ENCODE results near the gene TES.

The TES gene

DNA sequence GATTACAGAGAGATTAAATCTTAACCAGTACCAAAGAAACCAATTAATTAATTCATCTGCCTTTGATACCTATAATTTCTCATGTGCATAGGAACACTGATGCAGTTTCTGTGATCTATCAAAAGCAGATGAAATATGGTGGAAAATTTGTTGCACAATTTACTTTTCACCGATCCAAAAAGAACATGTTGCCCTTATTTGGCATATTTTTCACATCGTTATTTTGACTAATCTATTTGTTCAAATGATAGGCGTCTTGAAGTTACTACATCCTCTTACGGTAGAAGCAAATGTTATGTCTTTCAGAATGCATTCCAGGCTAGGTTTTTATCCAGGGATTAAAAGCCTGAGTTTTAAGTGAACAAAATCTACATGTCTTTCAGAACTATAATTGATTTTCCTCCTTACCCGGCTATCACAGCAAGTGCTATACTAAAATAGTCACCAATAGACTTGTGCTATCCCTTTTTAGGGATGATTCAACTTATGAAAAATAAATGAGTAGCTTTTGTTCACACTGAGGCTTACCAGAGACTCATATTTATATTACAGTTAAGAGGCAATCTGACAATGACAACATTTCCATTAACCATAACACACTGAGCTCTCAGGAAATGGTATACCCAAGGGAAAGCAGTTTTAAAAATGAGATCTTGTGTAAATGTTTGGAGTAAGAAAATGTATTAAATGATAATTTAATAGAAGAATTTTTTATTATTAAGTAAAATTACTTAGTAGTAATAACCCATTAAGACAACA is 16.8 kb upstream of the TES start:
- no peak overlapping the region for H3K4me3 ChIP-seq (ENCODE audit: low read depth, low read length)
- no peak for TF ChIP-seq CTCF (IDR thresholded peaks at IDR 0.05; ENCODE audit: low read depth, low read length)

GRCh38 chr7:116194115-116194514 is 16.2 kb upstream of the TES start:
- no peak for TF ChIP-seq CTCF (IDR thresholded peaks at IDR 0.05; ENCODE audit: low read depth, low read length)
- no peak overlapping the region for H3K4me3 ChIP-seq (ENCODE audit: low read depth, low read length)

DNA sequence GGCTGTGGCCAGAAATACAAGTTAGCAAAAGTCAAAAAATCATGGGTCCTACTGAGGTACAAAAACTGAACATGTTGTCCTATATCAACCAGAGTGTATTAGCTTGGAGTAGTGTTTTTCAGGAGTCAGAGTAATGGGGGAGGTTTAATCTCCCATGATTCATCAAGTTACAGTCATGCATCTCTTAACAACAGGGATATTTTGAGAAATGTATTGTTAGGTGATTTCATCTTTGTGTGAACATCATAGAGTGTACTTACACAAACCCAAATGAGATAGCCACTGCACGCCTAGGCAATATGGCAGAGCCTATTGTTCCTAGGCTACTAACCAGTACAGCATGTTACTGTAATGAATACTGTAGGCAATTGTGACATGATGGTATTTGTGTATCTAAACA is 14.9 kb upstream of the TES start:
- H3K4me3 ChIP-seq (ENCODE audit: low read depth, low read length), result no peak overlapping the region
- no peak for TF ChIP-seq CTCF (IDR thresholded peaks at IDR 0.05; ENCODE audit: low read depth, low read length)

- H3K4me3 ChIP-seq (ENCODE audit: low read depth, low read length), result no peak overlapping the region
- TF ChIP-seq CTCF (IDR thresholded peaks at IDR 0.05; ENCODE audit: low read depth, low read length), result no peak
Measured at GRCh38 chr7:116196947-116197346, 13.4 kb upstream of the TES start.

GRCh38 chr7:116197360-116197759 is 13.0 kb upstream of the TES start:
- no peak overlapping the region for H3K4me3 ChIP-seq (ENCODE audit: low read depth, low read length)
- no peak for TF ChIP-seq CTCF (IDR thresholded peaks at IDR 0.05; ENCODE audit: low read depth, low read length)

DNA sequence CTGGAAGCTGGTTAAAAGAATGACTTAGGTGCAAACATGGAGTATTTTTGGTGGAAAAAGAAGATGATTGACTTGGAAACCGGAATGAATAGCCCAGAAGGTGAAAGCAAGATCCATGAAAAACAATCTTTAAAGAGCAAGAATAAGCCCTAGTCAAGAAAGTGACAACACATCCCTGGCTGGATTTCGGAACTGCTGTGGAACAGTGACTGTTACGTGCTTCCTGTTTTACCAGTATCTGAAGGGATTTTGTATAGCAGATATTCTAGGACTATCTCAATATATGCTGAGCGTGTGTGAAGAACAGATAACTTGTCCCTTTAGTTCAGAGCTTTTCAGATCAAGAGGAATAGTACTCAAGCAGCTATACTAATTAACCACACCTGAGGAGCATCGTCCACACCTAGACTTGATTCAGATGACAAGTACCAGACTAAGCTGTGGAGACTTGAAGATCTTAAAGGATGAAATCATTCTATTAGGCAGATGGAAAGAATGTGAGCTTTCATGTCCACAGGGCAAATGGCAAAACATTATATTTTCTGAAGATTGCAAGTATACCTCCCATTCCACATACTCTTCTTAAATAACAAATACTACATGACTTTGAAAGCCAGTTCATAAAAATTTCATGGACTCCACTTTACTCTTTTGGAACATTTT is 11.5 kb upstream of the TES start:
- TF ChIP-seq CTCF (IDR thresholded peaks at IDR 0.05; ENCODE audit: low read depth, low read length), result no peak
- H3K4me3 ChIP-seq (ENCODE audit: low read depth, low read length), result no peak overlapping the region

GRCh38 chr7:116200963-116201362 is 9.4 kb upstream of the TES start:
- no peak overlapping the region for H3K4me3 ChIP-seq (ENCODE audit: low read depth, low read length)
- TF ChIP-seq CTCF (IDR thresholded peaks at IDR 0.05; ENCODE audit: low read depth, low read length), result no peak

All from WI38 (cell line).